ENCODE results near the gene CLCN6. TPM values are rescaled to one million over a fixed set of nuclear protein-coding genes. Genes with fewer than 3 reads are reported as not detected.

Gene CLCN6
- total and polyA plus RNA-seq, 2 of the 13 experiments (the other 11 are each of a cell fraction or from before 2014, with no cell fraction given), result 14.9 to 19.3 TPM

- TF ChIP-seq ZNF597 (CRISPR knock-in tag; IDR thresholded peaks at IDR 0.05) (no peak), ZSCAN22 (CRISPR knock-in tag; IDR thresholded peaks at IDR 0.05) (no peak)
These were observed 62.5 kb downstream of the CLCN6 start (continued) for GRCh38 chr1:11868331-11868980.

GRCh38 chr1:11869104-11869503, 63.1 kb downstream of the CLCN6 start:
- 11% methylated on average over 3 of the region's 3 CpGs for WGBS (ENCODE audit: low lambda C conversion rate)
- BruUV-seq (replicated peaks), result no TSS peak
- H4K20me1 ChIP-seq (ENCODE audit: insufficient read depth, low read length), result no peaks in the 10 kb centered on the region
- H3K4me3 ChIP-seq (replicated peaks in 1 of 3; ENCODE audit: insufficient read depth in 1 of 3, low read depth in 2 of 3, low read length in 3 of 3), result no peak overlapping the region
- in situ Hi-C loops (cut with HindIII; ENCODE audit: extremely low pct_ligation_motif_present, low pct_unique_long_range_greater_than_20kb) (no loop called here), intact Hi-C loops (cut with micrococcal nuclease; ENCODE audit: unreplicated experiment) (no loop called here)
- no peaks in the 10 kb centered on the region for H3K9me3 ChIP-seq (ENCODE audit: low read length)
- CTCF ChIA-PET (ENCODE audit: low intra/inter-chr PET ratio, low total read pairs), result no interaction called here
- H3K9ac ChIP-seq (ENCODE audit: insufficient read depth, low read depth, low read length), result no peak overlapping the region
- DNase-seq (ENCODE audit: low spot score) (no peak), FAIRE-seq (no peak), ATAC-seq (no peak)
- no peaks in the 10 kb centered on the region for H3K79me2 ChIP-seq (ENCODE audit: insufficient read depth, low read length)
- POLR2A ChIA-PET, result no interaction called here
- H3K4me2 ChIP-seq (ENCODE audit: low read depth, low read length), result no peak overlapping the region
- H3K36me3 ChIP-seq (replicated peaks in 1 of 2; ENCODE audit: control insufficient read depth in 1 of 2, insufficient read depth in 2 of 2, low read length in 2 of 2), result no peaks in the 10 kb centered on the region
- H3K4me1 ChIP-seq (ENCODE audit: insufficient read depth, low read length), result peaks cover 17% of the 10 kb centered on the region
- H3K27ac ChIP-seq (ENCODE audit: extremely low read length, insufficient read depth, low read length), result no peak overlapping the region
- peaks cover 0 to 3% of the 10 kb centered on the region in 2 experiments; a peak in 2 of 5 replicates for H3K27me3 ChIP-seq (ENCODE audit: control insufficient read depth in 1 of 2, insufficient read depth in 2 of 2, low read length in 2 of 2)
- H2AFZ ChIP-seq (ENCODE audit: low read length), result no peak overlapping the region
- TF ChIP-seq YY1 (IDR thresholded peaks at IDR 0.05; ENCODE audit: insufficient read depth, insufficient replicate concordance, low read depth, low read length) (no peak), PAXIP1 (CRISPR knock-in tag; conservative IDR thresholded peaks at IDR 0.05) (no peak), CHCHD3 (CRISPR knock-in tag; IDR thresholded peaks at IDR 0.05) (no peak), ZHX1 (CRISPR knock-in tag; IDR thresholded peaks at IDR 0.05; ENCODE audit: low read depth) (no peak), ZNF691 (CRISPR knock-in tag; IDR thresholded peaks at IDR 0.05; ENCODE audit: borderline replicate concordance, low read depth) (no peak), POGK (CRISPR knock-in tag; conservative IDR thresholded peaks at IDR 0.05) (no peak), ZNF674 (CRISPR knock-in tag; IDR thresholded peaks at IDR 0.05; ENCODE audit: low read depth) (no peak)
- TF ChIP-seq, protein P1, sequence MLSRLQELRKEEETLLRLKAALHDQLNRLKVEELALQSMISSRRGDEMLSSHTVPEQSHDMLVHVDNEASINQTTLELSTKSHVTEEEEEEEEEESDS (CRISPR knock-in tag; IDR thresholded peaks at IDR 0.05; ENCODE audit: borderline replicate concordance), result no peak

All from HepG2 (cell line).